EL (cell line): ENCODE results near the gene PIK3C2B.
"Not testable (repeated sequence)": the region's sequence is repeated elsewhere in the genome, so short reads cannot be mapped to it uniquely, and the experiment has no call there.

Source experiments
- DNase-seq: peaks from one replicate; pipeline ENCODE4 v3.0.0-alpha.2; 2016

The PIK3C2B gene

GRCh38 chr1:204494281-204495077 is at the start of gene PIK3C2B:
PIK3C2B (minus strand) TSS chr1:204494805; CDS start chr1:204469802, 25,003 bp downstream.
- DNase-seq, result peak; percentile 84

- peak; percentile 41 for DNase-seq
Measured at GRCh38 chr1:204544321-204544720, 49.7 kb upstream of the PIK3C2B start.

GRCh38 chr1:204541626-204542025 is 47.0 kb upstream of the PIK3C2B start:
- no peak for DNase-seq

- DNase-seq, result no peak
Measured at GRCh38 chr1:204532832-204533231, 38.2 kb upstream of the PIK3C2B start.

GRCh38 chr1:204530932-204531331 is 36.3 kb upstream of the PIK3C2B start:
- no peak for DNase-seq

- no peak for DNase-seq
Measured at GRCh38 chr1:204529371-204529895, 34.8 kb upstream of the PIK3C2B start.

- no peak for DNase-seq
Measured at GRCh38 chr1:204528677-204529076, 34.1 kb upstream of the PIK3C2B start.

- DNase-seq, result no peak
Measured at GRCh38 chr1:204528241-204528640, 33.6 kb upstream of the PIK3C2B start.

GRCh38 chr1:204524986-204525385 is 30.4 kb upstream of the PIK3C2B start:
- DNase-seq, result no peak

- no peak for DNase-seq
Measured at GRCh38 chr1:204523605-204524215, 29.1 kb upstream of the PIK3C2B start.

GRCh38 chr1:204521941-204522521 is 27.4 kb upstream of the PIK3C2B start:
- DNase-seq, result not testable (repeated sequence)

- DNase-seq, result peak; percentile 61
Measured at GRCh38 chr1:204520834-204521709, 26.5 kb upstream of the PIK3C2B start.

- DNase-seq, result not testable (repeated sequence)
Measured at GRCh38 chr1:204517382-204517781, 22.8 kb upstream of the PIK3C2B start.

- DNase-seq, result peak; percentile 97
Measured at GRCh38 chr1:204516180-204516879, 21.7 kb upstream of the PIK3C2B start, which contains the start of gene MDM4. MDM4 (plus strand) TSS chr1:204516406; CDS start chr1:204525519, 9,113 bp downstream.

- DNase-seq, result no peak
Measured at GRCh38 chr1:204514828-204515227, 20.2 kb upstream of the PIK3C2B start.

- no peak for DNase-seq
Measured at GRCh38 chr1:204513117-204513716, 18.6 kb upstream of the PIK3C2B start.

GRCh38 chr1:204511366-204511765 is 16.8 kb upstream of the PIK3C2B start:
- DNase-seq, result no peak

- DNase-seq, result no peak
Measured at GRCh38 chr1:204509186-204509635, 14.6 kb upstream of the PIK3C2B start.

GRCh38 chr1:204507317-204508105 is 12.9 kb upstream of the PIK3C2B start:
- peak; percentile 73 for DNase-seq

GRCh38 chr1:204506969-204507316 is 12.3 kb upstream of the PIK3C2B start:
- peak; percentile 91 for DNase-seq
